ENCODE data around the gene RHBDF2.

RHBDF2 gene

DNA sequence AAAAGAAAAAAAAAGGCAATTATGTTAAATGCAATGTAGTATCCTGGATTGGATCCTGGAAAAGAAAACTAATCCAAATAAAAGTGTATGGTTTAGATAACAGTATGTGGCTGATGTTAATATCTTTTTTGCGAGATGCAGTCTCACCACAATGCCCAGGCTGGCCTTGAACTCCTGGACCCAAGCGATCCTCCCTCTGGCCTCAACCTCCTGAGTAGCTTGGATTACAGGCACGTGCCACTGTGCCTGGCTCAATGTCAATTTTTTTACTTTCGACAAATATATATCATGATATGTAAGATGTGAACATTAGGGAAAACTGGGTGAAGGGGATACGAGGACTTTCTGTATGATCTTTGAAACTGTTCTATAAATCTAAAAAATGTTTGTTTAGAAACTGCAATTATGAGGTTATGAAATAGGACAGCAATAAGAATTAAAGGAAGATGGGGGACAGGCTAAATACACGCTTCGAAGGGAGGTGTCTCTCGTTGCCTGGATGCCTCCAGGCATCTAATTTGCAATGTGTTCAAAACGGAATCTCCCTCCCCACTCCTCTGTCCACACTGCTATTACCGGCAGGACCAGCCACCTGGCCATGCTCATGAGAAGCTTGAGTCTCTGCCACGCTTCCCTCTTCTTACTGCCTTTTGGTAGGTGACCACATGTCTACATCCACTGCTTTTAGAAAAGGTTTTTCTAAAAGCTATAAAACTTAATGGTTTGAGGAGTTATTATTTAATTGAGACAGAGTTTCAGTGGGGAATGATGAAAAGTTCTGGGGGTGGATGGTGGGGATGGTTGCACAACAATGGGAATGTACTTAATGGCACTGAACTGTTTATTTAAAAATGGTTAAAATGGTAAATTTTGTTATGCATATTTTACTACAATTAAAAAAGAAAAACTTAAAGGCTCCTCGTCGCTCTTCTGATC is 63.5 kb downstream of the RHBDF2 start:
- no peak for DNase-seq (ENCODE audit: low read depth)

DNA sequence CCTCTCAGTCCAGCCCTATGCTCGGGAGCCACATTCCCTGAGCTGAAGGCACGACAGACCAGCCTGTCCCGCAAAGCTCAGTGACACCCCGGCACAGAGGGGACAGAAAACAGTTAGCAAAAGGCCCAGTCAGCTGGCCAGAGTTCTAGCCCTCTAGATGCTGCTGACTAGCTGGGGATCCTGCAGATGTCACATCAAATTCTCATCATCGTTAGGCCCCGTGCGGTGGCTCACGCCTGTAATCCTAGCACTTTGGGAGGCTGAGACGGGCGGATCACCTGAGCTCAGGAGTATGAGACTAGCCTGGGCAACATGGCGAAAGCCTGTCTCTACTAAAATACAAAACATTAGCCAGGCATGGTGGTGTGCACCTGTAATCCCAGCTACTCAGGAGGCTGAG is 65.5 kb downstream of the RHBDF2 start:
- no peak for DNase-seq (ENCODE audit: low read depth)

DNA sequence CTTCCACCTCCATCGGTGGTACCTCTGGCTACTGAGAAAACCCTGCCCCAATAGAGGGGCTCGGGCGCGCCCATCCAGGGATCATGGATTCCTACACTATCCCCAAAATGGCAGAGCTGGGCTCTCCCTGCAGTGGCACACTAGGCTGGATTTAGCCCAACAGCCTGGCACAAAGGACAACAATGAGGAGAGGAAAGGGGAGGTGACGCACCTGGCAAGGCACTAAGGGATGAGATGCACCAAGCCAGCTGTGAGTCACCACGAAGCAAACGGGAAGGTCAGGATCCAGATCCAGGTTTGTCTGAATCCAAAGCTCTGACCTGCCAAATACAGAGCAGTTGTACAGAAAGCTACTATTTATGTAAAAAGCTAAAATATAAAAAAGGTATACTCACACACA is 66.4 kb downstream of the RHBDF2 start:
- DNase-seq (ENCODE audit: low read depth): no peak

DNA sequence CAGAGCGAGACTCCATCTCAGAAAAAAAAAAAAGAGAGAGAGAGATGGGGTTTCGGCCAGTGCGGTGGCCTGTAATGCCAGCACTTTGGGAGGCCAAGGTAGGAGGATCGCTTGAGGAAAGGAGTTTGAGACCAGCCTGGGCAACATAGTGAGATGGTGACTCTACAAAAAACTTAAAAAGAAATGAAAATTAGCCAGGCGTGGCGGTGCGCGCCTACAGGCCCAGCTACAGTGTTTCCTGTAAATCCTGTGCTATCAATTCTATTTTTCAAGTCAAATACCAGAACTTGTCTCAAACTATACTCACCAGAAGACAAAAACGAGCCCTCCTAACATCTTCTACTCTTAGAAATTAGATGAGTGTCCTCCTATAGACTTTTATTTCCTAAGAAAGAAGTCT is 67.5 kb downstream of the RHBDF2 start:
- no peak for DNase-seq (ENCODE audit: low read depth)

DNA sequence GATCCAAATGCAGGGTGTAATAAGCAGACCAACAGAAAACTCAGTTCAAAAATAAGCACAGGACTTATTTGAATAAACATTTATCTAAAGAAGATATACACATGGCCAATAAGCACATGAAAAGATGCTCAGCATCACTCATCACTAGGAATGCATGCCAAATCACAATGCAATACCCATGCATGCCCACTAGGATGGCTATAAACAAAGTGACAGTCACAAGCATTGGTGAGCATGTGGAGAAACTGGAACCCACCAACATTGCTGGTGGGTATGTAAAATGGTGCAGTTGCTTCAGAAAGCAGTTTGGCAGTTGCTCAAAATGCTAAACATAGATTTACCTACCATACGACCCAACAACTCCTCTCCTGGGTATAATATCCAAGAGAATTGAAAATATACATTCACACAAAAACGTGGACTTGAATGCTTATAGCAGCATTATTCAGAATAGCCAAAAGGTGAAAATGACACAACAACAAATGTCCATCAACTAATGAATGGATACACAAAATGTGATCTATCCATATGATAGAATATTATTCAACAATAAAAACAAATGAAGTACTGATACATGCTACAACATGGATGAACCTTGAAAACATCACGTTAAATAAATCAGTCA is 68.4 kb downstream of the RHBDF2 start:
- peak; percentile 56 for DNase-seq (ENCODE audit: low read depth)

DNA sequence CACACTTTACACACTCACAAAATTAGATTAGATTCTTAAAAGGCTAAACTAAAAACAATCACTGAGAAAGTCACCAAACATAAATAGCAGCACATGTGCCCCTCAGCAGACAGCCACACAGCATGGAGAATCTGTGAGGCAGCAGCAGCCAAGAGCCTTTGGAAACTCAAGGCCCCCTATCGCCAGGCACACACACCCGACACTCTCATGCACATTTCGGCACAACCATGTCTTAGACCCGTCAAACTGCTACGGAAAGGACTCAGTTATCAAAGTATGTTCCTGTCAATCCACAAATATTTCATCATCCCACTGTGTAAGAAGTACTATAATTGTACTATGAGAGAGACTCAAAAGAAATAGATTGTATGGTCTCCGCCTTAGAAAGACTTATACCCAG is 69.2 kb downstream of the RHBDF2 start:
- DNase-seq (ENCODE audit: low read depth): no peak

DNA sequence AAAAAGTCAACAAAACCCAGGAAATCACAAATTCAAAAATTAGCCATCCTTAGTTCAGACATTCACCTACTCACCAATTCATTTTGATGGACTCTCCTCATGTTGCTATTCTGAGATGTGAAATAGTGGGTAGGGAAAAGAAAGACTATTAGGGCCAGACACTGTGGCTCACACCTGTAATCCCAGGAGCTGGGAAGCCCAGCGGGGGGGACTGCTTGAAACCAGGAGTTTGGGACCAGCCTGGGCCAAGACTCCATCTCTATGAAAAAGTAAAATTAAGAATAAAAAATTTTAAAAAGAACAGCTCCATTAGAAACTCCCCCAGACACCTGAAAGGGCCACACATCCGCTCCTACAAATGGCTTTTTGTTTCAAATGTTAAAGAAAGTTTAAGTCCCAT is 69.7 kb downstream of the RHBDF2 start:
- DNase-seq (ENCODE audit: low read depth): no peak

DNA sequence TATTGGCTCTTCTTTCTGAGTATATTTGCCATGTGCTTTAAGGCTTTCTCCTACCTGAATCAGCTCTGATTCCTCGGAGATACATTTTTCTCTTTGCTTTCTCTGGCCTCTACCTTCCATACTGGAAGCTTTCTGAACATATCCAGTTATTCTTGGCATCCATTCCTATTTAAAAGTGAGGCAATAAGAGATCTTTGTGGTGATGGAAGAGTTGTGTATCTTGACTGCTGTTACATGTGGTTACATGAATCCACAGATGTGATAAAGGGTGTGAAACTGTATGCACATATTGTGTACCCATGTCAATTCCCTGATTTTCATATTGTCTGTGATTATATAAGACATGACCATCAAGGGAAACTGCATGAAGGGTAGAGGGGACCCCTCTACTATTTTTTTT is 72.7 kb downstream of the RHBDF2 start:
- DNase-seq (ENCODE audit: low read depth): peak; percentile 38

DNA sequence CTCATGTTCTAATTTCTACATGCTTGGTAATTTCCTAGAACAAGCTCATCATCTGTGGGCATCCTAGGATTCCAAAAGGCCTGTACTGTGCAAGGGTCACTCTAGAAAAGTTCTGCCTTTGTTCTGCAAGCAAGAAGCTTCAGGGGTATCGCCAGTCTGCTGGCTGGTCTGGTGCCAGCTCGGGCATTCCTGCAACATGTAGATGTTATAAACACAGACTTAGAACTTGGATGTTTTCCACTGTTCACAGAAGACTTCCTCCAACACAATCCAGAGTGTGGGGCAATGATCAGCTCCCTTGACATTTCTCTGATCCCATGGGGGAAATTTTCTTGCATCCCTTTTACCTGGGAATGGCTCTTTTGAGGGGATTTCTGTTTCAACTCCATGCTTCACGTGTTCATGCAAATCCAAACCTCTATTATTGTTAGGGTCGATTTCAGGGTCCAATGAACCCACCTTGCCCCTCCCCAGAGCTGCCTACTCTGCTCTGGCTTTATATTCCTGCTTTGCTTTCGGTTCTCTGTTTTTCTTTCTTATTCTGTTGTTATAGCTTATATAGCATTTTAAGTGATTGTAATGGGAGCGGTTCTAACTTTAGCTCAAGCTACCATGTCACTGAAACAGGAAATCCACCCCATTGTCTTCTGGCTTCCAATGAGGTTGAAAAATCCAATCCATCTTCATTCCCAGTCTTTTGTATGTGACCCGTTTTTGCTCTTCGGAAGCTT is 73.6 kb downstream of the RHBDF2 start:
- peak; percentile 74 for DNase-seq (ENCODE audit: low read depth)

DNA sequence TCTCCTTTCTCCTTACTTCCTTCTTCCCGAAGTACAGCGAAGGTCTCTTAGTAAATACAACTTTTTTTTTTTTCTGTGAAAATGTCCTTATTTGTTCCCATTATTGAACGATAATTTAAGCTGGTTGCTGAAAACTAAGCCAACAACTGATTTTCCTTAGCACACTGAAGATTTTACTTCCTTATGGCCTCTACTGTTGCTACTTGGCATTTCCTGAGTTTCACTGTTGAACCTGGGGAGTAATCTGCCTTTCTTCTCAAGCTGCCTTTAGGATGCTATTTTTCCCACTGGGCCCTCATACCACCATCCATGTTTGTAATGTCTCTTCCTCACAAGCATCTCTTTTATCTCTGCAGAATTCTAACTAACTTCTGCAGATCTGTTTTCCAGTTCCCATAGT is 74.4 kb downstream of the RHBDF2 start:
- no peak for DNase-seq (ENCODE audit: low read depth)

DNA sequence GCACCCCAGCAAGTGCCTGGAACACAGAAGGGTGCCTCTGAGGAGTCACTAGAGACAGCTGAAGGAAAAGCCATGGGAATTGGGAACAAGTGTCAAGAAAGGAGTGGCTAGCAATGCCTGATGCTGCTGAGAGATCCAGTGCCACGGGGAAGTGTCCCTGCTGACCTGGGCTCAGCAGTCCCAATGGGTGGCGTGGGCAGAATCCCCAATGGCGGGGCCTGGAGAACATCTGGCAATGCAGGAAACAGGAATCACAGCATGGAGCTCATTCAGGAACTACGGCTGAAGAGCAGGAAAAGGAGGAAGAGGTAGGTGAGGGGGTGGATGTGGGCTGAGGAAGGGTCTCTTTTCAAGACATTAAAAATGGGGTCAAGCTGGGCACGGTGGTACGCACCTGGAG is 78.4 kb downstream of the RHBDF2 start:
- no peak for DNase-seq (ENCODE audit: low read depth)

DNA sequence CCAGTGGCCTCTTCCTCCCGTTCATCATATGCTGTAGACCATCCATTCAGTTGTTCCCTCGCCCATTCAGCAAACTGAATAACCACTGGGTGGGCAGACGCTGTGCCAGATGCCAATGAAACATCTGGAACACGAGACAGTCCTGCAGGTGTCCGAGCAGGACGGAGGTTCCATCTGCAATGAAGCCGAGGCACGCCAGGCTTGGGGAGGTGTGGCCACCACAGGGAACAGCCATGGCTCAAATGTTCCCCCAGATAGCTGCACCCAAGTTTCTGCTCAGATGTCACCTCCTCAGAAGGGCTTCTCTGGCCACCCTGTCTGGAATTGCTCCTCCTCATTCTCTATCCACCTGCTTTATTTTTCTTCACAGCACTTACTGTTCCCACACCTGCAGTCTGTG is 78.8 kb downstream of the RHBDF2 start:
- no peak for DNase-seq (ENCODE audit: low read depth)

DNA sequence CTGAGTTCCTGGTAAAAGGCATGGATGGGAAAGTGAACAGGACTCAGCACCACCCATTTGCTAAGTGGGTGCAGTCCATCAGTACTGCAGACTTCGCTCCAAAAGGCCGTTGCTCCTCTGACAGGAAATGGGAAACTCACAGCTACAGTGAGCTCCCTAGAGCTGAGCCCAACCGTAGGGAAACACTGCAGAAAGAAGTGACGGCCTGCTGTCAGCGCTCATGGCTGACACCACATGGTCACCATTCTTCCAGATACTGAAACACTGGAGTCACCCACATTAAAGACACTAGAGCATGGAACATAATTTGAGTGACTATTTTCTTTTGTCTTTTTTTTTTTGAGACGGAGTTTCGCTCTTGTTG is 80.2 kb downstream of the RHBDF2 start:
- DNase-seq (ENCODE audit: low read depth): no peak
